Mesodermal cell (in vitro differentiated cells): ENCODE measurements around the gene HNRNPF.
"Not testable (repeated sequence)": the region's sequence is repeated elsewhere in the genome, so short reads cannot be mapped to it uniquely, and the experiment has no call there.

Source experiments
- H3K27ac ChIP-seq: 2 replicates; pipeline ENCODE4 v1.7.0; 2013; ENCODE audit warnings: mild to moderate bottlenecking, low read depth, low read length, moderate library complexity; ENCODE audit not compliant: severe bottlenecking
- H3K36me3 ChIP-seq: 2 replicates; pipeline ENCODE4 v1.7.1; 2013; ENCODE audit warnings: mild to moderate bottlenecking, low read length, moderate library complexity; ENCODE audit not compliant: control insufficient read depth, insufficient read depth
- H3K4me1 ChIP-seq: one replicate; pipeline ENCODE4 v1.7.1; 2013; ENCODE audit warnings: mild to moderate bottlenecking, low read length; ENCODE audit not compliant: insufficient read depth, control insufficient read depth, poor library complexity, severe bottlenecking
- H3K4me3 ChIP-seq: 2 replicates; pipeline ENCODE4 v1.7.0; 2013; ENCODE audit warnings: low read length, control low read depth, mild to moderate bottlenecking; ENCODE audit not compliant: insufficient read depth, poor library complexity, severe bottlenecking; ENCODE audit errors: extremely low read depth
- H3K9me3 ChIP-seq: 2 replicates; pipeline ENCODE4 v1.7.1; 2013; ENCODE audit warnings: mild to moderate bottlenecking, low read length, moderate library complexity; ENCODE audit not compliant: control insufficient read depth
- WGBS, 2 experiments: methylation state at CpG; one replicate each; pipeline ENCODE4 v1.1.5; 2013; ENCODE audit warnings: missing lambda C conversion rate in 2 of 2; ENCODE audit not compliant: insufficient coverage in 2 of 2; 5-methylcytosine and 5-hydroxymethylcytosine counted together

Gene HNRNPF

GRCh38 chr10:43344051-43344450, 64.9 kb downstream of the HNRNPF start:
- H3K4me3 ChIP-seq, result no peak overlapping the region
- H3K27ac ChIP-seq, result no peak overlapping the region
- H3K4me1 ChIP-seq, result no peaks in the 10 kb centered on the region
- WGBS, 2 experiments, result 94 to 100% methylated on average over 3 to 4 of the region's 8 CpGs
- H3K36me3 ChIP-seq, result no peaks in the 10 kb centered on the region
- H3K9me3 ChIP-seq, result no peaks in the 10 kb centered on the region

GRCh38 chr10:43343126-43343525, 65.9 kb downstream of the HNRNPF start:
- H3K27ac ChIP-seq, result no peak overlapping the region
- 92% methylated on average over 5 of the region's 15 CpGs; no CpG with 5 or more reads in 1 of the 2 experiments for WGBS, 2 experiments
- H3K4me1 ChIP-seq, result no peaks in the 10 kb centered on the region
- H3K9me3 ChIP-seq, result no peaks in the 10 kb centered on the region
- H3K4me3 ChIP-seq, result no peak overlapping the region
- no peaks in the 10 kb centered on the region for H3K36me3 ChIP-seq

DNA sequence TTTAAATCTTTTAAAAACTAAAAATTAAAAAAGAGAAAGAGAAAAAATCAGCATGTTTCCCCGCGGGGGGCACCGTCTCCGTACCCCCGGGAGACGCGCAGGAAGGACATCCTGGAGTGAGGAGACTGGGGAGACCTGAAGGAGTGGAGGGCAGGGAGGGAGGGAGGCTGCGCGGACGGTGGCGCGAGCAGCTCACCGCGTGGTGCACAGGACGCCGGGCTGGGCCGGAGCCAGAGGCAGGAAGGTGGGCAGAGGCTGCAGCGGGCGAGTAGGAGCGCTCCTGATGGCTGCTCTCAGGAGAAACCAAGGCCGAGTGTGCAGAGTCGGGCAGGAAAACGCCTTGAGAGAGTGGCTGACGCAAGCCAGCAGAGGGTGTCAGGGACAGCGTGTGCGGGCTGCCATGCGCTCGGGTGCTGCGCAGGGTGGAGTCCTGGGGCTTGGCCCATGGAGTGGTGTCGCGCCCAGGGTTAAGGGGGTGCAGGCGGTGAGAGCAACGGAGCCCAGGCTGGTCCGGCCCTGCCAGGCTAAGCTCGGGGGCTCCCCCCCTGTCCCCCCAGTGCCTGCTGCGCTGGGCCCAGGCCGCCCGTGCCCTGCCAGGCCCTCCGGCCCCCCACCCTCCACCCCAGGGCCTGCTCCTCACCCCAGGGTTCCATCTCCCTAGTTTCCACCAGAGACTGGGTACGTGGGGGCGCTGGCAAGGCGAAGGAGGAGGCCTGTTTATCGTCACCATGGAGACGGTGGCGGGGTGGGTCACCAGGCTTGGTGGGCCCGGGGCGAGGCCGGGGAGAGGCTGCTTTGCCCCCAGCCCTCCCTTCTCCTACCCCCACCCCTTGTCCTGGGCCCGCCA, 66.5 kb downstream of the HNRNPF start:
- WGBS, 2 experiments, result 93% methylated on average over 28 to 44 of the region's 49 CpGs
- Histone ChIP-seq H3K27ac (no peak overlapping the region), H3K9me3 (no peaks in the 10 kb centered on the region), H3K4me3 (no peak overlapping the region), H3K4me1 (no peaks in the 10 kb centered on the region), H3K36me3 (no peaks in the 10 kb centered on the region)

DNA sequence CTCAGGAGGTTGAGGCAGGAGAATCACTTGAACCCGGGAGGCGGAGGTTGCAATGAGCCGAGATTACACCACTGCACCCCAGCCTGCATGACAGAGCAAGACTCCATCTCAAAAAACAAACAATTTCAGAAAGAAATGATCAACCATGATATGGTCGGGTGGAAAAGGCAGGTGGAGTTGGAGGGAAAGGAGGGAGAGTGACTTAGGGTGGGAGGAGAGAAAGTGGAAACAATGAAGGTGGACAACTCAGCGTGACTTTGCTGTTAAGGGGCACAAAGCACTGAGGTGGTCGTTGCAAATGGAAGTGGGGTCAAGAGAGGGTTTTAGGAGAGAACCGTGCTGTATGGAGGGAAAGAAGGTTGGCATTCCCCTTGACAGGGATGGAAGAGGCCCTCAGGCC, 67.5 kb downstream of the HNRNPF start:
- H3K4me1 ChIP-seq, result peaks cover 6% of the 10 kb centered on the region
- H3K4me3 ChIP-seq, result no peak overlapping the region
- 87 to 94% methylated on average over 3 to 5 of the region's 7 CpGs for WGBS, 2 experiments
- H3K27ac ChIP-seq, result no peak overlapping the region
- H3K36me3 ChIP-seq, result no peaks in the 10 kb centered on the region
- H3K9me3 ChIP-seq, result no peaks in the 10 kb centered on the region

DNA sequence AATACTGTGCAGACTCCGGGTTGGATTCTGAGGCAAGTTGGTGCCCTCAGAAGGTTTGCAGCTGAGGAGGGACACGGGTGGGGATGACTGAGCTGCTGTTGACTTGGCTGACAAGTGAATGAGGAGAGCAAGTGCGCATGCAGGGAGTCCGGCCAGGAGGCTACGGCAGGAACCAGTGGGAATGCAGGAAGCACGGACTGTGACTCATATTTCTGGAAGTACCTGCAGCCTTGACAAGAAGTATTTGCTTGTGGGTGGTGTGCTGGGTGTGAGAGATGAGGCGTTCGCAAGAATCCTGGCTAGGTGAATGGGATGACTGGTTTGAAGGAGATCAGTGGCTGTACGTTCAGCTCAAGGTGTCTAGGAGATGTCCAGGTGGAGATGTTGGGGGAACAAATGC, 68.4 kb downstream of the HNRNPF start:
- no peak overlapping the region for H3K4me3 ChIP-seq
- H3K27ac ChIP-seq, result no peak overlapping the region
- WGBS, 2 experiments, result 91 to 92% methylated on average over 9 of the region's 9 CpGs
- no peaks in the 10 kb centered on the region for H3K36me3 ChIP-seq
- H3K9me3 ChIP-seq, result no peaks in the 10 kb centered on the region
- H3K4me1 ChIP-seq, result peaks cover 6% of the 10 kb centered on the region

DNA sequence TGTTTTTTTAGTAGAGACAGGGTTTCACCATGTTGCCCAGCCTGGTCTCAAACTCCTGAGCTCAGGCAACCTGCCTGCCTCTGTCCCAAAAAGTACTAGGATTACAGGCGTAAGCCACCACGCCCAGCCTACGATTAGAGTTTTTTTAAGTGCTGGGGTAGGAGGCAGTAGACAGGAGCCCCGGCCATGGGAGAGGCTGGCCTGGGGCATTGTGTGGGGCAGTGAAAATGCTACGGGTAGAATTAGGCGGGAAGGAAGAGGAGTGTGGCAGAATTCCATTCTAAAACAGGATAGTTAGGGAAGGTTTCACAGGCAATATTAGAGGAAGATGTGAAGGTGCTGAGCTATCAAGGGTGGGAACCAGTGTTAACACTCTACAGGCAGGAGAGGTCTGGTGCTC, 68.9 kb downstream of the HNRNPF start:
- no peaks in the 10 kb centered on the region for H3K36me3 ChIP-seq
- no peak overlapping the region for H3K27ac ChIP-seq
- H3K4me1 ChIP-seq, result peaks cover 6% of the 10 kb centered on the region
- no peaks in the 10 kb centered on the region for H3K9me3 ChIP-seq
- no peak overlapping the region for H3K4me3 ChIP-seq
- 79 to 90% methylated on average over 6 of the region's 6 CpGs for WGBS, 2 experiments

DNA sequence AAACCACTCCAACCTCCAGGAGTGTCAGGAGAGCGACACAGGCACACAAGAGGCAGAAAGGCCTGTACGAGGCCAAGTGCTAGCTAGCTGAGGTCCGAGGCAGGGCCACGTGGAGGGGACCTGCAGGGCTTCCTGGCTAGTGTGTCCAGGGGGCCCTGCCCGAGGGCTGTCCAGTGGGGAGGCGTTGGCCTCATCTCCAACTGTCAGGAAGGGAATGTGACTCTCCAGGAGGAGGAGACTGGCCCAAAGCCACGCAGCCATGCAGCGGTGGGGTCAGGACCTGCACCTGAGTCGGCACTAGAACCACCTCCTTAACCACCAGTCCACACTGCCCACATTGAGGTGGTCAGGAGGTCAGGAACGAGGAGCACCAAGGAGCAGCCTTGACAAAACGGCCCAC, 69.8 kb downstream of the HNRNPF start:
- no peak overlapping the region for H3K27ac ChIP-seq
- no peak overlapping the region for H3K4me3 ChIP-seq
- 86 to 90% methylated on average over 9 to 10 of the region's 11 CpGs for WGBS, 2 experiments
- no peaks in the 10 kb centered on the region for H3K36me3 ChIP-seq
- H3K9me3 ChIP-seq, result no peaks in the 10 kb centered on the region
- H3K4me1 ChIP-seq, result peaks cover 6% of the 10 kb centered on the region

DNA sequence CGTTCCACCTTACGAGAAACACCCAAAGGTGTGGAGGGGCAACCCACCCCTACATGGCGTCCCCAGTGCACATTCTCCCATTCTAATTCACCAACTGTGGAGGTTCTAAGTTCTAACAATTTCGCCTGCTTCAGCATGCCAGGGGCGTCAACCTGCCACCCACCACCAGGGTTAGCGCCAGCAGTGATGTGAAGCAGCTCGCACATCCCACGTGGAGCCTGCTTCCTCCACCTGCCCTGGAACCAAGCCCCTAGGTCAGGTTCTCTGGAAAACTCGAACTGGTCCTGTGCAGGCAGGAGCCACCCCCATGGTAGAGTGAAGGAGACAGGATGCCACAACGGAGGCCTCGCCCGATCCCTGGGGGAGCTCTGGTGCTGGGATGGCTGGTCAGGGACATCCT, 70.9 kb downstream of the HNRNPF start:
- no peaks in the 10 kb centered on the region for H3K9me3 ChIP-seq
- H3K36me3 ChIP-seq, result no peaks in the 10 kb centered on the region
- 86 to 87% methylated on average over 7 to 11 of the region's 12 CpGs for WGBS, 2 experiments
- no peak overlapping the region for H3K27ac ChIP-seq
- peaks cover 6% of the 10 kb centered on the region for H3K4me1 ChIP-seq
- no peak overlapping the region for H3K4me3 ChIP-seq

GRCh38 chr10:43337536-43337935, 71.5 kb downstream of the HNRNPF start:
- 22 to 28% methylated on average over 3 to 4 of the region's 9 CpGs for WGBS, 2 experiments
- H3K9me3 ChIP-seq, H3K4me3 ChIP-seq, H3K36me3 ChIP-seq, H3K4me1 ChIP-seq, H3K27ac ChIP-seq: not testable (repeated sequence)

- H3K27ac ChIP-seq, result no peak overlapping the region
- H3K4me1 ChIP-seq, result peaks cover 6% of the 10 kb centered on the region
- H3K4me3 ChIP-seq, result no peak overlapping the region
- H3K9me3 ChIP-seq, result no peaks in the 10 kb centered on the region
- 94 to 95% methylated on average over 6 of the region's 9 CpGs for WGBS, 2 experiments
- H3K36me3 ChIP-seq, result no peaks in the 10 kb centered on the region
Observed at GRCh38 chr10:43336641-43337318, 72.2 kb downstream of the HNRNPF start.

DNA sequence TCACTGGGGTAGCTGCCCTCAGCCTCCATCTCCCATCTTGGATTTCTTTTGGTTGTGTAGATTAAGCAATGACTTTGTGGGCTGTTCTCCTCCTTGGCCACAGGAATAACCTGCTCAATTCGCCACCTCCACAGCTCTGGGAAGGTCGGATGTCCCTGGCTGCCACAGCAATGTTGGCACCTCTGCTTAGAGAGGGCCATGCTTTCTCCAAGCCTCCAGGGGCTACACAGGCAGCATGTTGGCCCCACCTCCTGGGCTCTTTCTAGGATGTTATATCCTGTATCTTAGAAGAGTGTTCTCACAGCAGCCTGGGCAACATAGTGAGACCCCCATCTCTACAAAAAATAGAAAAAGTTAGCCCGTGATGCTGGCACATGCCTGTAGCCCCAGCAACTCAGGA, 72.9 kb downstream of the HNRNPF start:
- Histone ChIP-seq H3K27ac (no peak overlapping the region), H3K36me3 (no peaks in the 10 kb centered on the region), H3K4me1 (peaks cover 6% of the 10 kb centered on the region), H3K9me3 (no peaks in the 10 kb centered on the region), H3K4me3 (no peak overlapping the region)
- 75 to 79% methylated on average over 1 to 3 of the region's 3 CpGs for WGBS, 2 experiments
